HUES64 (cell line): ENCODE results near the gene GPR146.

Source experiments
- H3K27ac ChIP-seq: 2 replicates; pipeline ENCODE4 v1.7.0; 2013; ENCODE audit warnings: low read depth, low read length, inconsistent platforms
- H3K27me3 ChIP-seq: 2 replicates; pipeline ENCODE4 v1.6.1; 2013; ENCODE audit warnings: mild to moderate bottlenecking, low read length; ENCODE audit not compliant: insufficient read depth
- H3K36me3 ChIP-seq: 2 replicates; pipeline ENCODE4 v1.6.1; 2013; ENCODE audit warnings: mild to moderate bottlenecking, low read length; ENCODE audit not compliant: insufficient read depth
- H3K4me1 ChIP-seq: 2 replicates; pipeline ENCODE4 v1.6.1; 2013; ENCODE audit warnings: mild to moderate bottlenecking, low read length, moderate library complexity; ENCODE audit not compliant: insufficient read depth
- H3K4me3 ChIP-seq: 2 replicates; pipeline ENCODE4 v1.5.1; 2013; ENCODE audit warnings: mild to moderate bottlenecking, low read length, moderate library complexity
- H3K9ac ChIP-seq: 2 replicates; pipeline ENCODE4 v1.6.1; 2013; ENCODE audit warnings: mild to moderate bottlenecking, low read depth, low read length
- H3K9me3 ChIP-seq: 2 replicates; pipeline ENCODE4 v1.6.1; 2013; ENCODE audit warnings: low read depth, low read length; ENCODE audit not compliant: insufficient read depth
- WGBS: fragments of 150-250, 120-280 bp; methylation state at CpG from one replicate; pipeline ENCODE4 v1.1.7; 2013; ENCODE audit warnings: missing lambda C conversion rate; 5-methylcytosine and 5-hydroxymethylcytosine counted together

The GPR146 gene

DNA sequence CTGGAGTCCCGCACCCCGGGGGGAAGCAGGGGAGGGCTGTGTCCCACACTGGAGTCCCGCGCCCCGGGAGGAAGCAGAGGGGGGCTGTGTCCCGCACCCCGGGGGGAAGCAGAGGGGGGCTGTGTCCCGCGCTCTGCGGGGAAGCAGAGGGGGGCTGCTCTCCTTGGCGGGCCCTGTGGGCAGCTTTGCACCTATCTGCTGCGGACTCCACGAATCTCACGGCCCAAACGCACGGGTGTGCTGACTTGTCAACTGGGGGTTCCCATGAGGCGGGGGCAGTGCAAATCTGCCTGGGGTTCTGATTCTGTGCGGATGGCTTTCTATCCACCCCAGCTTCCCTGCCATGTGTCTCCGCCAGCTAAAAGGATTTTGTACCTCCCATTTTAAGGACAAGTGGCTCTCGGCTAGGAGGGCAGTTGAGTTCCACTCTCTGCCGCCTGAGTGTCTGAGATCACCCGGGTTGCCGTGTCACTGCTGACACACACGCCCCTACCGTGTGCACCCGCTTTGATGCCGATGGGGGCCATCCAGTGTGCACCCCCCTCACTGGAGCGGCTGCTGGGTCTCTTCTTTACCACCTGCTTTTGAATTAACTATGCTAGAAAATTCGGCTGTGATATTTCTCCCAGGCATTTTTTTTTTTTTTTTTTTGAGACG is 64.0 kb downstream of the GPR146 start:
- Histone ChIP-seq H3K27ac (no peak overlapping the region), H3K4me3 (no peak overlapping the region), H3K36me3 (no peaks in the 10 kb centered on the region; the same call in 1 of the 2 replicates), H3K9ac (no peak overlapping the region), H3K4me1 (no peaks in the 10 kb centered on the region), H3K9me3 (no peaks in the 10 kb centered on the region), H3K27me3 (no peaks in the 10 kb centered on the region)
- 93% methylated on average over 30 of the region's 30 CpGs for WGBS
